Immature natural killer cell (primary cell): ENCODE measurements around the gene BRD8. TPM values are rescaled to one million over a fixed set of nuclear protein-coding genes. Genes with fewer than 3 reads are reported as not detected.

Experiments
- polyA plus RNA-seq, 3 donors: library from polyadenylated mRNA; unstranded; fragments of 300-500 nt; fragmentation: Illumina TruSeq; gene quantifications; one replicate each; pipeline ENCODE4 v1.2.3, GENCODE V29; 2021

The BRD8 gene
- polyA plus RNA-seq, 3 donors from 2014 or later = 10.6 to 32.0 (median 16.8) TPM

Other genes starting within 250 kb of the BRD8 start
- gene FAM13B, start 145.6 kb downstream of the BRD8 start, polyA plus RNA-seq = 10 to 100 TPM in 2 of 3 donors, 1 to 10 TPM in 1; 8.8 to 38.1 (median 24.0) TPM
- gene WNT8A, start 94.6 kb downstream of the BRD8 start, polyA plus RNA-seq = not detected
- gene NME5, start 39.2 kb downstream of the BRD8 start, polyA plus RNA-seq = not detected
- gene KIF20A, start 482 bp upstream of the BRD8 start, polyA plus RNA-seq = under 1 TPM in 2 of 3 donors, not detected in 1; 0.34 to 0.43 TPM
- gene CDC23, start 34.7 kb upstream of the BRD8 start, polyA plus RNA-seq = 10 to 100 TPM; 15.3 to 28.2 (median 23.6) TPM
- gene GFRA3, start 96.0 kb upstream of the BRD8 start, polyA plus RNA-seq = not detected
- gene CDC25C, start 153.2 kb upstream of the BRD8 start, polyA plus RNA-seq = 1 to 10 TPM in 1 of 3 donors, under 1 TPM in 2; 0.19 to 2.3 (median 0.57) TPM
- 10 to 100 TPM; 16.2 to 32.1 (median 25.2) TPM for gene FAM53C, start 159.6 kb upstream of the BRD8 start, polyA plus RNA-seq
- 10 to 100 TPM in 1 of 3 donors, 1 to 10 TPM in 2; 4.0 to 14.5 (median 7.2) TPM for gene KDM3B, start 174.1 kb upstream of the BRD8 start, polyA plus RNA-seq